ENCODE results near the gene FRMD3. TPM values are rescaled to one million over a fixed set of nuclear protein-coding genes. Genes with fewer than 3 reads are reported as not detected.

The FRMD3 gene
- total and polyA plus RNA-seq, 2 donors (not counting 3 experiments of a cell fraction or from before 2014, with no cell fraction given), result 3.0 to 6.1 TPM

- Histone ChIP-seq H3K4me3 (replicated peaks in 1 of 3; ENCODE audit: insufficient read depth in 1 of 3, low read depth in 1 of 3, low read length in 3 of 3) (no peak overlapping the region), H3K9me3 (replicated peaks; ENCODE audit: control insufficient read depth, insufficient read depth, low read length) (no peaks in the 10 kb centered on the region), H3K9me1 (replicated peaks; ENCODE audit: control insufficient read depth, extremely low read depth, insufficient read depth, low read length) (no peaks in the 10 kb centered on the region), H4K20me1 (replicated peaks; ENCODE audit: control insufficient read depth, extremely low read depth, insufficient read depth, low read length) (no peaks in the 10 kb centered on the region), H3K4me1 (ENCODE audit: control insufficient read depth, extremely low read depth, insufficient read depth, low read length) (peaks cover 4% of the 10 kb centered on the region), H3K27me3 (ENCODE audit: control insufficient read depth in 2 of 2, insufficient read depth in 2 of 2, low read length in 2 of 2) (no peaks in the 10 kb centered on the region), H3K4me2 (ENCODE audit: insufficient read depth, low read length) (no peak overlapping the region), H3K36me3 (ENCODE audit: control insufficient read depth in 2 of 2, extremely low read depth in 1 of 2, insufficient read depth in 2 of 2, low read length in 2 of 2) (no peaks in the 10 kb centered on the region), H3K9ac (replicated peaks; ENCODE audit: extremely low read depth, insufficient read depth, low read length) (no peak overlapping the region), H3K79me2 (ENCODE audit: control insufficient read depth, insufficient read depth, low read length) (no peaks in the 10 kb centered on the region), H3K27ac (ENCODE audit: insufficient read depth, low read depth, low read length) (no peak overlapping the region), H2AFZ (ENCODE audit: low read depth, low read length) (no peak overlapping the region)
- ChIA-PET CTCF (interaction anchor here (1.0 to 3.9 kb wide), 3 partner anchors 13 to 101 kb away, joined by 3 to 15 read pairs (median 3); no protein-coding TSS in a partner anchor), POLR2A (no interaction called here)
- dilution Hi-C loops (cut with MboI; ENCODE audit: extremely low pct_ligation_motif_present, low sequenced_read_pairs), result no loop called here
- DNase-seq (ENCODE audit: low read depth, low spot score) (no peak), FAIRE-seq (no peak)
- intact Hi-C loops (cut with micrococcal nuclease), result no loop called here
- no TSS peak for BruUV-seq (replicated peaks)
- TF ChIP-seq JUN (IDR thresholded peaks at IDR 0.05; ENCODE audit: borderline replicate concordance, insufficient read depth, insufficient read length, low read depth), result no peak
- TF ChIP-seq FOS (IDR thresholded peaks at IDR 0.05; ENCODE audit: borderline replicate concordance, insufficient read depth, low read length), result no peak
- TF ChIP-seq MAX (IDR thresholded peaks at IDR 0.05; ENCODE audit: insufficient read depth, insufficient read length), result no peak
- TF ChIP-seq POLR2A (IDR thresholded peaks at IDR 0.05; ENCODE audit: low read depth, low read length), result no peak
- no peak for TF ChIP-seq GATA2 (IDR thresholded peaks at IDR 0.05; ENCODE audit: insufficient read depth, insufficient read length, low read depth, low read length)
- TF ChIP-seq POLR2AphosphoS5 (IDR thresholded peaks at IDR 0.05; ENCODE audit: insufficient read depth, low read depth, low read length), result no peak
- TF ChIP-seq CTCF (IDR thresholded peaks at IDR 0.05; ENCODE audit: extremely low read depth in 1 of 2, insufficient read depth in 1 of 2, low read depth in 1 of 2, low read length in 2 of 2), result no peak
- TF ChIP-seq MYC (IDR thresholded peaks at IDR 0.05; ENCODE audit: low read depth, low read length), result no peak
- TF ChIP-seq EZH2 (IDR thresholded peaks at IDR 0.05; ENCODE audit: borderline replicate concordance, low read depth, low read length, severe bottlenecking), result no peak
Observed at GRCh38 chr9:83233647-83234046, 304.6 kb downstream of the FRMD3 start.

All from endothelial cell of umbilical vein (primary cell).